Lower lobe of right lung (tissue), 2 donors: ENCODE results near the gene URB1. TPM values are rescaled to one million over a fixed set of nuclear protein-coding genes. Genes with fewer than 3 reads are reported as not detected.
A peak's percentile ranks its signal among the peaks of the same experiment; 100 is the strongest.

Experiments used
- ATAC-seq, 2 donors: fragments of 200-7000 bp; cut with Tn5 transposase; one replicate each; pipeline ENCODE4 v1.9.1; 2020 to 2022; ENCODE audit warnings: mild to moderate bottlenecking in 2 of 2, moderate library complexity in 2 of 2
- DNase-seq: peaks from one replicate; pipeline ENCODE4 v3.0.0-alpha.2; 2020
- H3K27ac ChIP-seq: fragments of 200-600 bp; one replicate; pipeline ENCODE4 v1.8.0; 2022
- H3K27me3 ChIP-seq: fragments of 200-600 bp; one replicate; pipeline ENCODE4 v1.8.0; 2022; ENCODE audit warnings: low read depth
- H3K36me3 ChIP-seq: fragments of 200-600 bp; one replicate; pipeline ENCODE4 v1.8.0; 2022; ENCODE audit warnings: mild to moderate bottlenecking
- H3K4me1 ChIP-seq: fragments of 200-600 bp; one replicate; pipeline ENCODE4 v1.8.0; 2022
- H3K4me3 ChIP-seq: fragments of 200-600 bp; one replicate; pipeline ENCODE4 v1.8.0; 2022; ENCODE audit warnings: mild to moderate bottlenecking
- H3K9me3 ChIP-seq: fragments of 200-600 bp; one replicate; pipeline ENCODE4 v1.8.0; 2022
- CTCF ChIP-seq: fragments of 200-600 bp; IDR thresholded peaks from one replicate; pipeline ENCODE4 v1.8.0; 2022; ENCODE audit warnings: antibody characterized with exemption, mild to moderate bottlenecking
- intact Hi-C: fragments of 100-400 bp; cut with DNase I; formaldehyde crosslinking; loops from one replicate; pipeline ENCODE4 v1.11.0; 2022
- total RNA-seq: library from RNA; stranded (reverse); fragmentation: NEBNext Ultra II Directional; extraction: Animal tissue kit (Norgen Biotek cat#: 25700); gene quantifications from one replicate; pipeline ENCODE4 v1.2.1, GENCODE V29; 2021
- donor health status: DM: no; HTN: yes; CAD: no; lungs with severe emphysema.

Gene URB1
- total RNA-seq, 1 donor from 2014 or later: 10.3 TPM

DNA sequence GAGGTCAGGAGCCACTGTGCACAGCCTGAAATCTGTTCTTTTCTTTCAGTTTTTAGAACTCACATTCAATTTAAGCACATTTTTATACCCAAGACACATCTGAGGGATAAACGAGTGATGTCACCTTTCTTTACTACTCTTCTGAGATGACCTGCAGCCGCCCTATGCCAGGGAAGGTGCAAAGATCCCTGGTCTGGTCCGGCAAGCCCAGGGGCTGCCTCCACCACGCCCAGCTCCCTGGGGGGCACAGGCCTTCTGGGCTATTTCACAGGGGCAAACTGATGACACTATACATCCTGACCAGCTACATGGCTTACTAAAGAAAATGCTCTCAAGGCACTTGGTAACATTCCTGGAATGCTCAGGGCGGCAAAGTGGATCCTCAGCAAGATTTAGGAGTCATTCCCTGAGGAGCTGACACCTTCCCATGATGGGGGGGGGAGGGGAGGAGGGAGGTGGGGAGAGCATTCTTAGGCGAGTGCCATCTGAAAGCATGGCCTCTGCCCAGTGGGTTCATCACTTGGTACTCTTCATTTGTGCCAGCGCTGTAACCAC lies 82.8 kb downstream of the URB1 start:
- H3K4me3 ChIP-seq: no peak overlapping the region
- H3K36me3 ChIP-seq: peaks cover 34% of the 10 kb centered on the region
- TF ChIP-seq CTCF: no peak
- H3K9me3 ChIP-seq: no peaks in the 10 kb centered on the region
- H3K27me3 ChIP-seq: no peaks in the 10 kb centered on the region
- H3K4me1 ChIP-seq: no peaks in the 10 kb centered on the region
- no peak overlapping the region for H3K27ac ChIP-seq
- ATAC-seq: no peak
- DNase-seq: no peak
- intact Hi-C loops: no loop called here

DNA sequence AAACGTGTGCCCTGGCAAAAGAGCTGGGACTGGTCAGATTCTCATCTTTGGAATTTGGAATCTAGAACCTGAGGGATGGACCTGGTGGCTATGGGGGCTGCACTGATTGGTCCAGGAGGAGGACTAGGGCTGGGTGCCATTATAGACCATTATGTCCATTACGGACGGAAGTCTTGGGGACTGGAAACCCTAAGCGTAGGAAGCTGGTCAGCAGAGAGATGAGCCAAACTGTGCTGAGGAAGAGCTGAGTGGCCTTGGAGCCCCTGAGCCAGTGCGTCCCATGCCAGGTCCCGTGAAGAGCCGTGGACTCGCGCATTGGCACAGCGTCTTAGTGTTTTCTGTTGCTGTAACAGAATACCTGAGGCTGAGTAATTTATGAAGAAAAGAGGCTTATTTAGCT lies 84.1 kb downstream of the URB1 start:
- no peak for ATAC-seq
- Histone ChIP-seq H3K27me3 (no peaks in the 10 kb centered on the region), H3K9me3 (no peaks in the 10 kb centered on the region), H3K4me1 (no peaks in the 10 kb centered on the region), H3K4me3 (no peak overlapping the region), H3K36me3 (peaks cover 21% of the 10 kb centered on the region), H3K27ac (no peak overlapping the region)
- no peak for DNase-seq
- no peak for TF ChIP-seq CTCF
- intact Hi-C loops: no loop called here

DNA sequence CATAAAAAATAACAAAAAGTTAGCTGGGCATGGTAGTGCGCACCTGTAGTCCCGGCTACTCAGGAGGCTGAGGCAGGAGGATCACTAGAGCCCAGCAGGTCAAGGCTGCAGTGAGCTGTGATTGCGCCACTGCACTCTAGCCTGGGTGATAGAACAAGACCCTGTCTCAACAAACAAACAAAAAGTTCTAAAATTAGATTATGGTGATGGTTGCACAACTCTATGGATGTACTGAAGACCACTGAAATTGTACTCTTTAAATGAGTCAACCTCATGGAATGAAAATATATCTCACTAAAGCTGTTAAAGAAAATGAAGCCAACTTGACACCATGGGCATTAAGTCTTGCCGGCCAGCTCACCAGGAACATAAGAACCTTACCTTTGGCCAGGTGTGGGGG lies 85.1 kb downstream of the URB1 start:
- H3K4me3 ChIP-seq: no peak overlapping the region

DNA sequence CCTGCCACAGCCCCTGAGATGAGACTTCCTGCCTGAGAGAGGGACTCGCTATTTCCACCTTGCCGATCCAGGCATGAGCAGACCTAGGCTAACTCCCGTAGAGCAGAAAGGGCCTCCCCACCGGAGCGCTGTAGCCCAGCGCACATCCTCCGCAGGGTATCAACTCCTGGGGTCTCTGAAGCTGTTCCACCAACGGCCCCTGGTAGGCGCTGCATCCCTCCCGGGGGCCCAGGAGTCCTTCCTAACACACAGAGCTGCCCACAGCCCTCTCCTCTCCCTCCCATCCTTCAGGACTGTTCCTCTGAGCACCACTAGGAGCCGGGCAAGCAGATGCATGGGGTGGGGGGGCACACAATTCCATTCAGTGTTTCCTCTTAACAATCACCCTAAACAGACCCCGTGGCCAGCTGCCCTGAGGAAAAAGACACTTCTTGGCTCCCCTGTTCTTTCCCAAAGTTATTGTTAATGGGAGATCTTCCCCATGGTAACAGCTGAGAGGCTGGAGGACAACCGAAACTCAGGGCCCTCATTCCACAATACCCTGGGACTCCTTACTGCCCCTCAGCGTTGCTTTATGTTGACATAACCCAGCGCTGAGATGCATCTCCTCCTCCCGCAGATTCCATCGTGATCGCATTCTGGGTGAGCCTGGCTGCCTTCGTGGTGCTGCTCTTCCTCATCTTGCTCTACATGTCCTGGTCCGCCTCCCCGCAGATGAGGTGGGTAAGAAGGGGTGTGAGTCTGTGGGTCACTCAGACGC lies 86.6 kb downstream of the URB1 start:
- intact Hi-C loops: no loop called here

More for the DNA sequence above, 85.1 kb downstream of the URB1 start:
- no peak overlapping the region for H3K27ac ChIP-seq
- H3K27me3 ChIP-seq: no peaks in the 10 kb centered on the region
- no peak for ATAC-seq
- H3K4me1 ChIP-seq: no peaks in the 10 kb centered on the region
- H3K36me3 ChIP-seq: peaks cover 11% of the 10 kb centered on the region
- intact Hi-C loops: no loop called here
- no peaks in the 10 kb centered on the region for H3K9me3 ChIP-seq
- no peak for TF ChIP-seq CTCF
- DNase-seq: no peak

DNA sequence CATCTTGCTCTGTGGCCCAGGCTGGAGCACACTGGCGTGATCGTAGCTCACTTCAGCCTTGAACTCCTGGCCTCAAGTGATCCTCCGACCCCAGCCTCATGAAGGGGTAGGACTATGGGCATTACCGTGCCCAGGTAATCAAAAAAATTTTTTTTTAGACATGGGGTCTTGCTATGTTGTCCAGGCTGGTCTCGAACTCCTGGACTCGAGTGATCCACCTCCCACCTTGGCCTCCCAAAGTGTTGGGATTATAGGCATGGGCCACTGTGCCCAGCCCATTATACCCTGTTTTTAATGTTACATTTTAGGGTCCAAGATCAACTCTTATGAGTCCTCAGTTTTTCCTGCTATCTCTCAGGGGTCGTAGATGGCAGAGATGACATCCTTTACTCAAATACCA lies 87.8 kb downstream of the URB1 start:
- intact Hi-C loops: no loop called here

More for the DNA sequence above, 86.6 kb downstream of the URB1 start:
- no peak for TF ChIP-seq CTCF
- no peak overlapping the region for H3K4me3 ChIP-seq
- H3K27me3 ChIP-seq: no peaks in the 10 kb centered on the region
- no peaks in the 10 kb centered on the region for H3K9me3 ChIP-seq
- no peaks in the 10 kb centered on the region for H3K4me1 ChIP-seq
- peak; percentile 24 to 27 for ATAC-seq
- H3K36me3 ChIP-seq: no peaks in the 10 kb centered on the region
- H3K27ac ChIP-seq: no peak overlapping the region
- DNase-seq: no peak

More for the DNA sequence above, 87.8 kb downstream of the URB1 start:
- DNase-seq (no peak), ATAC-seq (no peak)
- TF ChIP-seq CTCF: no peak
- Histone ChIP-seq H3K4me1 (no peaks in the 10 kb centered on the region), H3K36me3 (no peaks in the 10 kb centered on the region), H3K4me3 (no peak overlapping the region), H3K27ac (no peak overlapping the region), H3K27me3 (no peaks in the 10 kb centered on the region), H3K9me3 (no peaks in the 10 kb centered on the region)
